ENCODE measurements around the gene LRRTM4. TPM values are rescaled to one million over a fixed set of nuclear protein-coding genes. Genes with fewer than 3 reads are reported as not detected.

Gene LRRTM4
- polyA plus RNA-seq, 1 of the 3 experiments (the other 2 are of a cell fraction), result 0.10 TPM

GRCh38 chr2:76748581-76749296, 773.4 kb downstream of the LRRTM4 start:
- H3F3A ChIP-seq (replicated peaks; ENCODE audit: insufficient read depth), result no peaks in the 10 kb centered on the region
- no peaks in the 10 kb centered on the region for H3K4me1 ChIP-seq (ENCODE audit: control insufficient read depth in 1 of 2, insufficient read depth in 2 of 2, low read depth in 1 of 2, low read length in 1 of 2)
- no peaks in the 10 kb centered on the region for H3K27me3 ChIP-seq (ENCODE audit: insufficient read depth)
- no peaks in the 10 kb centered on the region for H3K79me2 ChIP-seq (ENCODE audit: insufficient read depth)
- H3K27ac ChIP-seq (ENCODE audit: low read depth in 2 of 2, low read length in 1 of 2), result no peak overlapping the region
- H3K4me3 ChIP-seq (ENCODE audit: low read depth in 2 of 2, low read length in 1 of 2), result no peak overlapping the region
- no peak overlapping the region for H2AFZ ChIP-seq (ENCODE audit: low read depth)
- DNase-seq, result no peak
- H3K9ac ChIP-seq, result no peak overlapping the region
- H3K36me3 ChIP-seq (replicated peaks in 1 of 2; ENCODE audit: control insufficient read depth in 1 of 2, insufficient read depth in 2 of 2, low read length in 1 of 2), result no peaks in the 10 kb centered on the region
- ChIA-PET POLR2A (no interaction called here), CTCF (interaction anchor here (1.0 kb wide), 1 partner anchor 11 kb away, joined by 3 read pairs; no protein-coding TSS in a partner anchor)
- no peaks in the 10 kb centered on the region for H3K9me3 ChIP-seq
- WGBS (ENCODE audit: low lambda C conversion rate), result 56% methylated on average over 14 of the region's 14 CpGs
- no peak overlapping the region for H3K4me2 ChIP-seq
- H4K20me1 ChIP-seq (ENCODE audit: insufficient read depth), result no peaks in the 10 kb centered on the region
- no peaks in the 10 kb centered on the region for H3K9me2 ChIP-seq
- TF ChIP-seq RXRA (IDR thresholded peaks at IDR 0.05; ENCODE audit: borderline replicate concordance, low read depth) (no peak), MEF2A (IDR thresholded peaks at IDR 0.05; ENCODE audit: borderline replicate concordance, low read depth) (no peak), CTCF (IDR thresholded peaks at IDR 0.05) (no peak), JUND (IDR thresholded peaks at IDR 0.05) (no peak), CHD2 (IDR thresholded peaks at IDR 0.05; ENCODE audit: low read length, partially characterized antibody) (no peak), SIN3A (IDR thresholded peaks at IDR 0.05; ENCODE audit: borderline replicate concordance, low read depth, low read length) (no peak), NRF1 (IDR thresholded peaks at IDR 0.05; ENCODE audit: low read depth, low read length) (no peak), SMC3 (IDR thresholded peaks at IDR 0.05; ENCODE audit: low read depth, low read length) (no peak), PBX3 (IDR thresholded peaks at IDR 0.05) (no peak), ELF1 (IDR thresholded peaks at IDR 0.05) (no peak), MXI1 (IDR thresholded peaks at IDR 0.05; ENCODE audit: low read depth, low read length) (no peak)

GRCh38 chr2:76745605-76746004, 776.6 kb downstream of the LRRTM4 start:
- Histone ChIP-seq H3K4me2 (no peak overlapping the region), H3K4me3 (ENCODE audit: low read depth in 2 of 2, low read length in 1 of 2) (no peak overlapping the region), H3F3A (replicated peaks; ENCODE audit: insufficient read depth) (no peaks in the 10 kb centered on the region), H3K27me3 (ENCODE audit: insufficient read depth) (no peaks in the 10 kb centered on the region), H3K4me1 (ENCODE audit: control insufficient read depth in 1 of 2, insufficient read depth in 2 of 2, low read depth in 1 of 2, low read length in 1 of 2) (no peaks in the 10 kb centered on the region), H2AFZ (ENCODE audit: low read depth) (no peak overlapping the region), H3K79me2 (ENCODE audit: insufficient read depth) (no peaks in the 10 kb centered on the region), H3K27ac (ENCODE audit: low read depth in 2 of 2, low read length in 1 of 2) (no peak overlapping the region), H3K9me3 (no peaks in the 10 kb centered on the region), H3K9ac (no peak overlapping the region), H3K36me3 (replicated peaks in 1 of 2; ENCODE audit: control insufficient read depth in 1 of 2, insufficient read depth in 2 of 2, low read length in 1 of 2) (no peaks in the 10 kb centered on the region), H3K9me2 (no peaks in the 10 kb centered on the region), H4K20me1 (ENCODE audit: insufficient read depth) (no peaks in the 10 kb centered on the region)
- CTCF ChIA-PET, result no interaction called here
- TF ChIP-seq GATA2 (CRISPR knock-in tag; IDR thresholded peaks at IDR 0.05) (no peak), TCF12 (IDR thresholded peaks at IDR 0.05) (no peak), USF1 (IDR thresholded peaks at IDR 0.05; ENCODE audit: borderline replicate concordance, low read depth) (no peak), FOSL2 (IDR thresholded peaks at IDR 0.05; ENCODE audit: borderline replicate concordance, low read depth) (no peak)
- WGBS (ENCODE audit: low lambda C conversion rate), result 23% methylated on average over 2 of the region's 2 CpGs
- no peak for DNase-seq
- POLR2A ChIA-PET, result no interaction called here

Data from SK-N-SH (cell line).